GM23338 (cell line): ENCODE results near the gene GNS. TPM values are rescaled to one million over a fixed set of nuclear protein-coding genes. Genes with fewer than 3 reads are reported as not detected.

Experiments used
- ATAC-seq: fragments of 200-7000 bp; cut with Tn5 transposase; 3 replicates; pipeline ENCODE4 v1.9.1; 2020
- DNase-seq: peaks from one replicate; pipeline ENCODE4 v3.0.0-alpha.2; 2015; ENCODE audit warnings: low spot score
- H2AFZ ChIP-seq: fragments of 200-600 bp; sonication (generic); 2 replicates; pipeline ENCODE4 v1.8.0; 2016; ENCODE audit warnings: antibody characterized with exemption, mild to moderate bottlenecking, moderate library complexity
- H3F3A ChIP-seq: fragments of 200-600 bp; sonication (generic); replicated peaks from 2 replicates; pipeline ENCODE4 v1.8.0; 2017; ENCODE audit warnings: antibody characterized with exemption, mixed run types, low read depth
- H3K27ac ChIP-seq: fragments of 200-600 bp; sonication (generic); 2 replicates; pipeline ENCODE4 v1.6.1; 2016; ENCODE audit warnings: low read depth
- H3K27me3 ChIP-seq: fragments of 200-600 bp; sonication (generic); 2 replicates; pipeline ENCODE4 v1.8.0; 2016; ENCODE audit warnings: mild to moderate bottlenecking, mixed run types, moderate library complexity; ENCODE audit not compliant: insufficient read depth
- H3K36me3 ChIP-seq: fragments of 200-600 bp; sonication (generic); 2 replicates; pipeline ENCODE4 v1.8.0; 2016; ENCODE audit warnings: mild to moderate bottlenecking; ENCODE audit not compliant: insufficient read depth
- H3K4me1 ChIP-seq: fragments of 200-600 bp; sonication (generic); 2 replicates; pipeline ENCODE4 v1.8.0; 2016; ENCODE audit warnings: mild to moderate bottlenecking, moderate library complexity; ENCODE audit not compliant: insufficient read depth
- H3K4me2 ChIP-seq: fragments of 200-600 bp; sonication (generic); 2 replicates; pipeline ENCODE4 v1.7.1; 2017; ENCODE audit warnings: mixed run types
- H3K4me3 ChIP-seq: fragments of 200-600 bp; sonication (generic); 2 replicates; pipeline ENCODE4 v1.6.1; 2016; ENCODE audit warnings: mixed run types
- H3K79me2 ChIP-seq: fragments of 200-600 bp; sonication (generic); replicated peaks from 2 replicates; pipeline ENCODE4 v1.8.0; 2017; ENCODE audit warnings: mild to moderate bottlenecking; ENCODE audit not compliant: insufficient read depth
- H3K9me2 ChIP-seq: fragments of 200-600 bp; sonication (generic); 2 replicates; pipeline ENCODE4 v1.8.0; 2017; ENCODE audit not compliant: insufficient read depth
- H4K20me1 ChIP-seq: fragments of 200-600 bp; sonication (generic); replicated peaks from 2 replicates; pipeline ENCODE4 v1.8.0; 2017; ENCODE audit warnings: mild to moderate bottlenecking; ENCODE audit not compliant: insufficient read depth
- H3K27ac Mint-ChIP-seq: 2 replicates; pipeline ENCODE4 v1.8.0; 2020; ENCODE audit warnings: inconsistent platforms, mild to moderate bottlenecking, moderate library complexity, mixed read lengths
- H3K27me3 Mint-ChIP-seq: 3 replicates; pipeline ENCODE4 v1.8.0; 2022; ENCODE audit warnings: low read depth, mild to moderate bottlenecking, moderate library complexity, mixed read lengths, inconsistent platforms; ENCODE audit not compliant: insufficient read depth, poor library complexity
- H3K36me3 Mint-ChIP-seq: 3 replicates; pipeline ENCODE4 v1.8.0; 2021; ENCODE audit warnings: low read depth, mild to moderate bottlenecking, inconsistent platforms, moderate library complexity, mixed read lengths
- H3K4me1 Mint-ChIP-seq: 3 replicates; pipeline ENCODE4 v1.8.0; 2020; ENCODE audit warnings: mild to moderate bottlenecking, inconsistent platforms, mixed read lengths
- H3K4me3 Mint-ChIP-seq: 3 replicates; pipeline ENCODE4 v1.8.0; 2021; ENCODE audit warnings: moderate library complexity, mild to moderate bottlenecking, inconsistent platforms, mixed read lengths
- H3K9me3 Mint-ChIP-seq: 3 replicates; pipeline ENCODE4 v1.8.0; 2020; ENCODE audit warnings: moderate library complexity, mild to moderate bottlenecking, inconsistent platforms, mixed read lengths
- CREB1 ChIP-seq: fragments of 250-450 bp; sonication (Bioruptor Pico); IDR thresholded peaks from 2 replicates; pipeline ENCODE4 v1.5.0; 2020; ENCODE audit warnings: low read depth, mild to moderate bottlenecking, moderate library complexity
- CTCF ChIP-seq, 2 experiments: fragments of 200-600 bp in 1 of 2; sonication (generic) in 1 of 2; conservative IDR thresholded peaks; 2 replicates each; pipeline versions ENCODE4 v1.5.1 to v1.6.1; 2016 to 2017; ENCODE audit warnings: antibody characterized with exemption in 2 of 2, low read depth in 2 of 2, mild to moderate bottlenecking in 2 of 2, moderate library complexity in 1 of 2
- EZH2 ChIP-seq: fragments of 200-600 bp; sonication (generic); IDR thresholded peaks from one replicate; pipeline ENCODE4 v1.8.0; 2017; ENCODE audit warnings: antibody characterized with exemption, mild to moderate bottlenecking, low read depth; ENCODE audit not compliant: unreplicated experiment
- EZH2phosphoT487 ChIP-seq: fragments of 200-600 bp; sonication (generic); IDR thresholded peaks from one replicate; pipeline ENCODE4 v1.8.1; 2018; ENCODE audit warnings: antibody characterized with exemption; ENCODE audit not compliant: unreplicated experiment
- JUNB ChIP-seq: IDR thresholded peaks from one replicate; pipeline ENCODE4 v1.6.1; 2016; ENCODE audit warnings: antibody characterized with exemption; ENCODE audit not compliant: unreplicated experiment
- NANOG ChIP-seq: IDR thresholded peaks from 2 replicates; pipeline ENCODE4 v1.6.1; 2016; ENCODE audit warnings: antibody characterized with exemption, borderline replicate concordance
- POLR2AphosphoS5 ChIP-seq: IDR thresholded peaks from 2 replicates; pipeline ENCODE4 v1.6.1; 2016; ENCODE audit warnings: antibody characterized with exemption, low read depth
- STAT1 ChIP-seq: IDR thresholded peaks from one replicate; pipeline ENCODE4 v1.6.1; 2016; ENCODE audit warnings: antibody characterized with exemption; ENCODE audit not compliant: unreplicated experiment
- ZNF114 ChIP-seq: fragments of 250-450 bp; sonication (Bioruptor Pico); IDR thresholded peaks from 2 replicates; pipeline ENCODE4 v1.5.0; 2020; ENCODE audit warnings: mild to moderate bottlenecking, moderate library complexity
- ZNF331 ChIP-seq: fragments of 250-450 bp; sonication (Bioruptor Pico); IDR thresholded peaks from 2 replicates; pipeline ENCODE4 v1.5.0; 2020; ENCODE audit warnings: low read depth, mild to moderate bottlenecking, moderate library complexity
- polyA plus RNA-seq: library from polyadenylated mRNA; unstranded; fragments of >200 nt; fragmentation: Nextera tagmentation; extraction: Ambion mirVana; gene quantifications from 2 replicates; pipeline ENCODE4 v1.2.1, GENCODE V29; 2016
- total RNA-seq: library from RNA; depleted of rRNA; stranded (reverse); fragments of >200 nt; shearing (Covaris generic); gene quantifications from 2 replicates; pipeline ENCODE4 v1.2.3, GENCODE V29; 2014
- TF ChIP-seq, protein P1 (sequence below): IDR thresholded peaks from one replicate; pipeline ENCODE4 v1.6.1; 2018; ENCODE audit warnings: antibody characterized with exemption; ENCODE audit not compliant: unreplicated experiment
- TF ChIP-seq, protein P2 (sequence below): IDR thresholded peaks from 2 replicates; pipeline ENCODE4 v1.6.1; 2016; ENCODE audit warnings: antibody characterized with exemption

The GNS gene
- total and polyA plus RNA-seq, 2 experiments from 2014 or later, result 12.3 to 34.9 TPM

- TF ChIP-seq, protein P1, sequence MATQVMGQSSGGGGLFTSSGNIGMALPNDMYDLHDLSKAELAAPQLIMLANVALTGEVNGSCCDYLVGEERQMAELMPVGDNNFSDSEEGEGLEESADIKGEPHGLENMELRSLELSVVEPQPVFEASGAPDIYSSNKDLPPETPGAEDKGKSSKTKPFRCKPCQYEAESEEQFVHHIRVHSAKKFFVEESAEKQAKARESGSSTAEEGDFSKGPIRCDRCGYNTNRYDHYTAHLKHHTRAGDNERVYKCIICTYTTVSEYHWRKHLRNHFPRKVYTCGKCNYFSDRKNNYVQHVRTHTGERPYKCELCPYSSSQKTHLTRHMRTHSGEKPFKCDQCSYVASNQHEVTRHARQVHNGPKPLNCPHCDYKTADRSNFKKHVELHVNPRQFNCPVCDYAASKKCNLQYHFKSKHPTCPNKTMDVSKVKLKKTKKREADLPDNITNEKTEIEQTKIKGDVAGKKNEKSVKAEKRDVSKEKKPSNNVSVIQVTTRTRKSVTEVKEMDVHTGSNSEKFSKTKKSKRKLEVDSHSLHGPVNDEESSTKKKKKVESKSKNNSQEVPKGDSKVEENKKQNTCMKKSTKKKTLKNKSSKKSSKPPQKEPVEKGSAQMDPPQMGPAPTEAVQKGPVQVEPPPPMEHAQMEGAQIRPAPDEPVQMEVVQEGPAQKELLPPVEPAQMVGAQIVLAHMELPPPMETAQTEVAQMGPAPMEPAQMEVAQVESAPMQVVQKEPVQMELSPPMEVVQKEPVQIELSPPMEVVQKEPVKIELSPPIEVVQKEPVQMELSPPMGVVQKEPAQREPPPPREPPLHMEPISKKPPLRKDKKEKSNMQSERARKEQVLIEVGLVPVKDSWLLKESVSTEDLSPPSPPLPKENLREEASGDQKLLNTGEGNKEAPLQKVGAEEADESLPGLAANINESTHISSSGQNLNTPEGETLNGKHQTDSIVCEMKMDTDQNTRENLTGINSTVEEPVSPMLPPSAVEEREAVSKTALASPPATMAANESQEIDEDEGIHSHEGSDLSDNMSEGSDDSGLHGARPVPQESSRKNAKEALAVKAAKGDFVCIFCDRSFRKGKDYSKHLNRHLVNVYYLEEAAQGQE, result no peak
- TF ChIP-seq ZNF114 (CRISPR knock-in tag), result no peak
- TF ChIP-seq CREB1 (CRISPR knock-in tag), result no peak
Measured at GRCh38 chr12:64744422-64745258, 14.6 kb downstream of the GNS start (continued).

GRCh38 chr12:64743206-64743605, 16.0 kb downstream of the GNS start:
- TF ChIP-seq EZH2phosphoT487 (no peak), EZH2 (no peak), ZNF331 (CRISPR knock-in tag) (no peak), JUNB (no peak)
- Mint-ChIP-seq H3K27ac (no peak overlapping the region), H3K4me1 (no peaks in the 10 kb centered on the region), H3K36me3 (peaks cover 56% of the 10 kb centered on the region), H3K4me3 (no peak overlapping the region), H3K9me3 (no peaks in the 10 kb centered on the region), H3K27me3 (no peaks in the 10 kb centered on the region)
- no peak overlapping the region for H3K4me3 ChIP-seq
- no peak overlapping the region for H2AFZ ChIP-seq
- DNase-seq (no peak), ATAC-seq (no peak)
- no peaks in the 10 kb centered on the region for H3K79me2 ChIP-seq
- no peaks in the 10 kb centered on the region for H3K27me3 ChIP-seq
- H3K9me2 ChIP-seq, result no peaks in the 10 kb centered on the region
- H3K4me1 ChIP-seq, result no peaks in the 10 kb centered on the region
- H3K36me3 ChIP-seq, result peaks cover 48% of the 10 kb centered on the region; the same call in 1 of the 2 replicates
- H3F3A ChIP-seq, result no peaks in the 10 kb centered on the region
- no peak overlapping the region for H3K4me2 ChIP-seq
- H4K20me1 ChIP-seq, result peaks cover 4% of the 10 kb centered on the region; the same call in 1 of the 2 replicates
- no peak overlapping the region for H3K27ac ChIP-seq

- no peak overlapping the region for H2AFZ ChIP-seq
- Mint-ChIP-seq H3K9me3 (no peaks in the 10 kb centered on the region), H3K4me1 (peaks cover 2% of the 10 kb centered on the region; the same call in 2 of the 3 replicates), H3K27me3 (no peaks in the 10 kb centered on the region), H3K27ac (no peak overlapping the region), H3K4me3 (no peak overlapping the region), H3K36me3 (peaks cover 58% of the 10 kb centered on the region)
- H3K4me3 ChIP-seq, result no peak overlapping the region
- H3K79me2 ChIP-seq, result no peaks in the 10 kb centered on the region
- H3K36me3 ChIP-seq, result peaks cover 45% of the 10 kb centered on the region; the same call in 1 of the 2 replicates
- no peaks in the 10 kb centered on the region for H3K9me2 ChIP-seq
- no peak for ATAC-seq
- H3K4me1 ChIP-seq, result no peaks in the 10 kb centered on the region
- H4K20me1 ChIP-seq, result peaks cover 4% of the 10 kb centered on the region; the same call in 1 of the 2 replicates
- H3K27me3 ChIP-seq, result no peaks in the 10 kb centered on the region
- DNase-seq, result no peak
- no peak overlapping the region for H3K4me2 ChIP-seq
- H3K27ac ChIP-seq, result no peak overlapping the region
- H3F3A ChIP-seq, result no peaks in the 10 kb centered on the region
- no peak for TF ChIP-seq EZH2
- no peak for TF ChIP-seq NANOG
- no peak for TF ChIP-seq STAT1
- TF ChIP-seq JUNB, result no peak
- TF ChIP-seq, protein P2, sequence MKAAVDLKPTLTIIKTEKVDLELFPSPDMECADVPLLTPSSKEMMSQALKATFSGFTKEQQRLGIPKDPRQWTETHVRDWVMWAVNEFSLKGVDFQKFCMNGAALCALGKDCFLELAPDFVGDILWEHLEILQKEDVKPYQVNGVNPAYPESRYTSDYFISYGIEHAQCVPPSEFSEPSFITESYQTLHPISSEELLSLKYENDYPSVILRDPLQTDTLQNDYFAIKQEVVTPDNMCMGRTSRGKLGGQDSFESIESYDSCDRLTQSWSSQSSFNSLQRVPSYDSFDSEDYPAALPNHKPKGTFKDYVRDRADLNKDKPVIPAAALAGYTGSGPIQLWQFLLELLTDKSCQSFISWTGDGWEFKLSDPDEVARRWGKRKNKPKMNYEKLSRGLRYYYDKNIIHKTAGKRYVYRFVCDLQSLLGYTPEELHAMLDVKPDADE, result no peak
- no peak for TF ChIP-seq ZNF331 (CRISPR knock-in tag)
- no peak for TF ChIP-seq EZH2phosphoT487
- TF ChIP-seq CREB1 (CRISPR knock-in tag), result no peak
- TF ChIP-seq CTCF (conservative IDR thresholded peaks at IDR 0.05; ENCODE audit: low read depth in 2 of 2), result no peak
- no peak for TF ChIP-seq POLR2AphosphoS5
Measured at GRCh38 chr12:64742416-64742815, 16.8 kb downstream of the GNS start.
